Uterus (tissue), 2 donors: ENCODE data around the gene BIN2.

Experiments used
- CTCF ChIP-seq, 4 experiments: fragments of 200-600 bp in 2 of 4; fragments of 450-650 bp in 2 of 4; sonication (generic) in 2 of 4; IDR thresholded peaks; one replicate each; pipeline ENCODE4 v1.5.1; 2016 to 2019; ENCODE audit warnings: antibody characterized with exemption in 4 of 4, mild to moderate bottlenecking in 2 of 4, moderate library complexity in 1 of 4
- POLR2A ChIP-seq, 2 donors: fragments of 450-650 bp; IDR thresholded peaks; one replicate each; pipeline ENCODE4 v1.6.1; 2016; ENCODE audit warnings: antibody characterized with exemption in 2 of 2, mild to moderate bottlenecking in 1 of 2, moderate library complexity in 1 of 2

GRCh38 chr12:51311389-51311788, 12.6 kb downstream of the BIN2 start:
- TF ChIP-seq CTCF (IDR thresholded peaks at IDR 0.05) (no peak), POLR2A (IDR thresholded peaks at IDR 0.05) (no peak)
